Stomach (tissue), 9 donors: ENCODE measurements around the gene TBPL2. TPM values are rescaled to one million over a fixed set of nuclear protein-coding genes. Genes with fewer than 3 reads are reported as not detected.

Source experiments
- DNase-seq, 2 donors: peaks; one replicate each; pipeline versions ENCODE4 v3.0.0 to v3.0.0-alpha.2; 2013 to 2019
- H3K27ac ChIP-seq, 5 donors: fragments of 200-600 bp in 4 of 5; sonication (generic) in 4 of 5; one replicate each; pipeline ENCODE4 v1.5.1; 2013 to 2019; ENCODE audit warnings: mild to moderate bottlenecking in 1 of 5, moderate library complexity in 1 of 5
- H3K27me3 ChIP-seq, 3 donors: fragments of 200-600 bp; sonication (generic); one replicate each; pipeline ENCODE4 v1.5.1; 2017 to 2019; ENCODE audit warnings: mixed run types in 1 of 3
- H3K36me3 ChIP-seq, 4 donors: fragments of 200-600 bp; sonication (generic); 1 replicate in 3 of 4; 2 replicates in 1 of 4; pipeline ENCODE4 v1.5.1; 2016 to 2019
- H3K4me1 ChIP-seq, 4 donors: fragments of 200-600 bp; sonication (generic); one replicate each; pipeline ENCODE4 v1.5.1; 2016 to 2019
- H3K4me3 ChIP-seq, 4 donors: fragments of 200-600 bp; sonication (generic) in 3 of 4; one replicate each; pipeline ENCODE4 v1.5.1; 2016 to 2019; ENCODE audit warnings: mild to moderate bottlenecking in 1 of 4
- H3K9me3 ChIP-seq, 4 donors: fragments of 200-600 bp; sonication (generic); one replicate each; pipeline ENCODE4 v1.5.1; 2016 to 2019
- EP300 ChIP-seq: sonication (generic); formaldehyde crosslinking; IDR thresholded peaks from one replicate; pipeline ENCODE4 v1.6.1; 2017; ENCODE audit warnings: antibody characterized with exemption
- POLR2A ChIP-seq, 4 donors: fragments of 450-650 bp; IDR thresholded peaks; one replicate each; pipeline ENCODE4 v1.6.1; 2016; ENCODE audit warnings: antibody characterized with exemption in 4 of 4, control low read depth in 2 of 4, mild to moderate bottlenecking in 1 of 4, moderate library complexity in 1 of 4
- POLR2AphosphoS5 ChIP-seq, 3 donors: sonication (generic); formaldehyde crosslinking; IDR thresholded peaks; one replicate each; pipeline ENCODE4 v1.6.1; 2016; ENCODE audit warnings: antibody characterized with exemption in 3 of 3
- WGBS, 5 donors: extraction: QIAGEN DNeasy Blood & Tissue Kit in 3 of 5; methylation state at CpG; one replicate each; pipeline versions ENCODE4 v1.1.5 to v1.1.7; 2013 to 2018; 5-methylcytosine and 5-hydroxymethylcytosine counted together
- intact Hi-C: fragments of 100-400 bp; cut with DNase I; formaldehyde crosslinking; loops from one replicate; pipeline ENCODE4 v1.15.1; 2023; ENCODE audit warnings: low total_unique reads
- polyA plus RNA-seq, 3 donors: library from polyadenylated mRNA; stranded (reverse); fragments of 200-250 nt; gene quantifications; one replicate each; pipeline ENCODE4 v1.2.3, GENCODE V29; 2013
- total RNA-seq, 5 donors: library from RNA; depleted of rRNA; stranded (reverse); fragments of >200 nt; gene quantifications; one replicate each; pipeline versions ENCODE4 v1.1.0 to v1.2.3, GENCODE V29; 2014 to 2016
- TF ChIP-seq, protein P1 (sequence below), 7 experiments: fragments of 450-650 bp in 4 of 7; fragments of 200-600 bp in 3 of 7; sonication (generic) in 3 of 7; IDR thresholded peaks; one replicate each; pipeline ENCODE4 v1.5.1; 2016 to 2019; ENCODE audit warnings: antibody characterized with exemption in 7 of 7, control low read depth in 2 of 7, mild to moderate bottlenecking in 1 of 7
- donor health status: healthy with polysubstance abuse.
- donor health status: Bipolar disorder and iron deficiency.
- donor health status: healthy.

Gene TBPL2
- total and polyA plus RNA-seq, 8 donors: not detected

GRCh38 chr14:55430024-55430690 is 10.3 kb downstream of the TBPL2 start:
- DNase-seq: peak in 1 of 2 donors; percentile 90
- Histone ChIP-seq H3K27me3 (no peaks in the 10 kb centered on the region), H3K36me3 (no peaks in the 10 kb centered on the region), H3K4me1 (no peaks in the 10 kb centered on the region), H3K27ac (no peak overlapping the region), H3K4me3 (no peak overlapping the region), H3K9me3 (no peaks in the 10 kb centered on the region)
- intact Hi-C loops: no loop called here
- 0% methylated on average over 1 of the region's 1 CpG for WGBS, 5 donors
- TF ChIP-seq, protein P1, sequence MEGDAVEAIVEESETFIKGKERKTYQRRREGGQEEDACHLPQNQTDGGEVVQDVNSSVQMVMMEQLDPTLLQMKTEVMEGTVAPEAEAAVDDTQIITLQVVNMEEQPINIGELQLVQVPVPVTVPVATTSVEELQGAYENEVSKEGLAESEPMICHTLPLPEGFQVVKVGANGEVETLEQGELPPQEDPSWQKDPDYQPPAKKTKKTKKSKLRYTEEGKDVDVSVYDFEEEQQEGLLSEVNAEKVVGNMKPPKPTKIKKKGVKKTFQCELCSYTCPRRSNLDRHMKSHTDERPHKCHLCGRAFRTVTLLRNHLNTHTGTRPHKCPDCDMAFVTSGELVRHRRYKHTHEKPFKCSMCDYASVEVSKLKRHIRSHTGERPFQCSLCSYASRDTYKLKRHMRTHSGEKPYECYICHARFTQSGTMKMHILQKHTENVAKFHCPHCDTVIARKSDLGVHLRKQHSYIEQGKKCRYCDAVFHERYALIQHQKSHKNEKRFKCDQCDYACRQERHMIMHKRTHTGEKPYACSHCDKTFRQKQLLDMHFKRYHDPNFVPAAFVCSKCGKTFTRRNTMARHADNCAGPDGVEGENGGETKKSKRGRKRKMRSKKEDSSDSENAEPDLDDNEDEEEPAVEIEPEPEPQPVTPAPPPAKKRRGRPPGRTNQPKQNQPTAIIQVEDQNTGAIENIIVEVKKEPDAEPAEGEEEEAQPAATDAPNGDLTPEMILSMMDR (IDR thresholded peaks at IDR 0.05): peak in 5 of 7 experiments; percentile 13 to 54 (median 31)
- no peak for TF ChIP-seq POLR2A (IDR thresholded peaks at IDR 0.05)

DNA sequence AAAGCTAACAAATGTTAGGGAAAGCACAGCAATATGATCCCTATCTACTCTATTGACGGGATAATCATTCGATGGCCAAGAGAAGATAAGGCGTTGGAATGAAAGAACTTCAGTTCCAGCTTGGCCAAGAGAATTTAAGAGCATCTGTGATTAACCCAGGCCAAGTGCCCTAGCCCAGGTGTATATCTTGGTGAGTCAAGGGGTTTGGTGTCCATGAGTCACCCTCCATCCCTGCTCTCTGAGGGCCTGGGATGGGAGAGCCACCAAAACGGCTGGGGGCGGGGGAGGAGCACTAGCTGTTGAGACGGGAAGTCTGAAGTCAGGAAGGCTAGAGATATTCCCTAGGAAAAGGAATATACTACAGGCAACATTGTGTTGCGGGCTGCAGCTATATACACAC is 13.0 kb downstream of the TBPL2 start:
- Histone ChIP-seq H3K27ac (no peak overlapping the region), H3K4me1 (no peaks in the 10 kb centered on the region), H3K9me3 (no peaks in the 10 kb centered on the region), H3K4me3 (no peak overlapping the region), H3K27me3 (no peaks in the 10 kb centered on the region), H3K36me3 (no peaks in the 10 kb centered on the region)
- intact Hi-C loops: no loop called here
- no peak for DNase-seq
- TF ChIP-seq, protein P1 (IDR thresholded peaks at IDR 0.05): no peak
- TF ChIP-seq POLR2AphosphoS5 (IDR thresholded peaks at IDR 0.05) (no peak), POLR2A (IDR thresholded peaks at IDR 0.05) (no peak), EP300 (no peak)
- 51 to 63% (median 53%) methylated on average over 7 of the region's 7 CpGs for WGBS, 5 donors

GRCh38 chr14:55426891-55427290 is 13.5 kb downstream of the TBPL2 start:
- Histone ChIP-seq H3K27me3 (no peaks in the 10 kb centered on the region), H3K4me3 (no peak overlapping the region), H3K27ac (no peak overlapping the region), H3K9me3 (no peaks in the 10 kb centered on the region), H3K4me1 (no peaks in the 10 kb centered on the region), H3K36me3 (no peaks in the 10 kb centered on the region)
- 66 to 72% (median 70%) methylated on average over 4 of the region's 4 CpGs for WGBS, 5 donors
- no peak for TF ChIP-seq POLR2AphosphoS5 (IDR thresholded peaks at IDR 0.05)
- TF ChIP-seq EP300: no peak
- TF ChIP-seq POLR2A (IDR thresholded peaks at IDR 0.05): no peak
- TF ChIP-seq, protein P1 (IDR thresholded peaks at IDR 0.05): no peak
- no peak for DNase-seq
- intact Hi-C loops: no loop called here

DNA sequence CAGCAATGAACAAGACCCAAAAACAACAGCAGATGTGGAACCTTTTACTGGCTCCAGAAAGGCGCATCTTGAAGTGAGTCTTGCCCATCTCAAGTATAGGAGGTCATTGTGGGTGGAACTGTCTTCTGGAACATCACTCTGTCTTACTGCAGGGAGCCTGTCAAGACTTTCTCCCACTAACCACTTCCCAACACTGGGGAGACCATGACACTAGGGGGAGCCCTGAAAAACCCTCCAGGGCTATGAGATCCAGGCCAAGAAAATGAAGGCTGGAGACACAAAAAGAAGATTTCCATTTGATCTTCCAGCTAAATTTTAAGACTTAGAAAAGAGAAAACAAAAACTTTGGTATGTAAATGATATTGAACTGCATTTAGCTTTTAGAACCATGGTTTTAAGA is 15.3 kb downstream of the TBPL2 start:
- Histone ChIP-seq H3K27me3 (no peaks in the 10 kb centered on the region), H3K4me3 (no peak overlapping the region), H3K27ac (no peak overlapping the region), H3K36me3 (no peaks in the 10 kb centered on the region), H3K9me3 (no peaks in the 10 kb centered on the region), H3K4me1 (no peaks in the 10 kb centered on the region)
- no peak for DNase-seq
- intact Hi-C loops: no loop called here
- TF ChIP-seq POLR2AphosphoS5 (IDR thresholded peaks at IDR 0.05) (no peak), EP300 (no peak), POLR2A (IDR thresholded peaks at IDR 0.05) (no peak)
- TF ChIP-seq, protein P1 (IDR thresholded peaks at IDR 0.05): no peak
- WGBS, 5 donors: 82 to 100% (median 94%) methylated on average over 1 of the region's 1 CpG
